ENCODE results near the gene UTS2.

Gene UTS2

GRCh38 chr1:7852804-7853683 is at the start of gene UTS2:
Gene UTS2, minus strand, starts transcription at chr1:7853065. Its CDS starts 62 bp downstream, at chr1:7853003.
- no peak for DNase-seq (ENCODE audit: low spot score)

GRCh38 chr1:7899741-7900140 is 46.9 kb upstream of the UTS2 start:
- DNase-seq (ENCODE audit: low spot score) = peak; percentile 8

- DNase-seq (ENCODE audit: low spot score) = no peak
Measured at GRCh38 chr1:7898962-7899361, 46.1 kb upstream of the UTS2 start.

GRCh38 chr1:7896994-7897393 is 44.1 kb upstream of the UTS2 start:
- DNase-seq (ENCODE audit: low spot score) = no peak

GRCh38 chr1:7893529-7894180 is 40.8 kb upstream of the UTS2 start:
- no peak for DNase-seq (ENCODE audit: low spot score)

- no peak for DNase-seq (ENCODE audit: low spot score)
Measured at GRCh38 chr1:7891804-7892203, 38.9 kb upstream of the UTS2 start.

GRCh38 chr1:7890853-7891252 is 38.0 kb upstream of the UTS2 start:
- no peak for DNase-seq (ENCODE audit: low spot score)

- no peak for DNase-seq (ENCODE audit: low spot score)
Measured at GRCh38 chr1:7888248-7889081, 35.6 kb upstream of the UTS2 start.

GRCh38 chr1:7886405-7886745 is 33.5 kb upstream of the UTS2 start:
- peak; percentile 35 for DNase-seq (ENCODE audit: low spot score)

- no peak for DNase-seq (ENCODE audit: low spot score)
Measured at GRCh38 chr1:7885513-7886404, 32.9 kb upstream of the UTS2 start.

- no peak for DNase-seq (ENCODE audit: low spot score)
Measured at GRCh38 chr1:7884757-7885156, 31.9 kb upstream of the UTS2 start.

GRCh38 chr1:7879228-7879627 is 26.4 kb upstream of the UTS2 start:
- DNase-seq (ENCODE audit: low spot score) = no peak

- no peak for DNase-seq (ENCODE audit: low spot score)
Measured at GRCh38 chr1:7878027-7878426, 25.2 kb upstream of the UTS2 start.

GRCh38 chr1:7873801-7874795 is 21.2 kb upstream of the UTS2 start:
- no peak for DNase-seq (ENCODE audit: low spot score)

GRCh38 chr1:7871136-7871535 is 18.3 kb upstream of the UTS2 start:
- DNase-seq (ENCODE audit: low spot score) = no peak

GRCh38 chr1:7869136-7869920 is 16.5 kb upstream of the UTS2 start:
- DNase-seq (ENCODE audit: low spot score) = no peak

GRCh38 chr1:7868070-7868780 is 15.4 kb upstream of the UTS2 start:
- no peak for DNase-seq (ENCODE audit: low spot score)

- DNase-seq (ENCODE audit: low spot score) = no peak
Measured at GRCh38 chr1:7865978-7866377, 13.1 kb upstream of the UTS2 start.

- DNase-seq (ENCODE audit: low spot score) = no peak
Measured at GRCh38 chr1:7863756-7864328, 11.0 kb upstream of the UTS2 start.

Measured in pons (tissue), 1 donor.